ENCODE results near the gene PRKD3. TPM values are rescaled to one million over a fixed set of nuclear protein-coding genes. Genes with fewer than 3 reads are reported as not detected.

Gene PRKD3
- total and polyA plus RNA-seq, 2 of the 13 experiments (the other 11 are each of a cell fraction or from before 2014, with no cell fraction given): 11.6 to 38.4 TPM

GRCh38 chr2:37324536-37324785 lies 172 bp downstream of the PRKD3 start (continued):
- TF ChIP-seq, protein P1, sequence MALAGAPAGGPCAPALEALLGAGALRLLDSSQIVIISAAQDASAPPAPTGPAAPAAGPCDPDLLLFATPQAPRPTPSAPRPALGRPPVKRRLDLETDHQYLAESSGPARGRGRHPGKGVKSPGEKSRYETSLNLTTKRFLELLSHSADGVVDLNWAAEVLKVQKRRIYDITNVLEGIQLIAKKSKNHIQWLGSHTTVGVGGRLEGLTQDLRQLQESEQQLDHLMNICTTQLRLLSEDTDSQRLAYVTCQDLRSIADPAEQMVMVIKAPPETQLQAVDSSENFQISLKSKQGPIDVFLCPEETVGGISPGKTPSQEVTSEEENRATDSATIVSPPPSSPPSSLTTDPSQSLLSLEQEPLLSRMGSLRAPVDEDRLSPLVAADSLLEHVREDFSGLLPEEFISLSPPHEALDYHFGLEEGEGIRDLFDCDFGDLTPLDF (CRISPR knock-in tag; IDR thresholded peaks at IDR 0.05): 0 out of 2 replicates have a peak, but pooled peaks have one; percentile 17
- TF ChIP-seq SP5 (CRISPR knock-in tag; IDR thresholded peaks at IDR 0.05; ENCODE audit: borderline replicate concordance, low read depth) (peak; percentile 30; the same call in 1 of the 2 replicates), ETV6 (CRISPR knock-in tag; conservative IDR thresholded peaks at IDR 0.05) (no peak; the same call in 1 of the 2 replicates), ZNF451 (CRISPR knock-in tag; IDR thresholded peaks at IDR 0.05) (no peak), JUNB (CRISPR knock-in tag; IDR thresholded peaks at IDR 0.05; ENCODE audit: borderline replicate concordance) (no peak), IRF9 (CRISPR knock-in tag; IDR thresholded peaks at IDR 0.05; ENCODE audit: borderline replicate concordance) (0 out of 2 replicates have a peak, but pooled peaks have one; percentile 14), ATF7 (IDR thresholded peaks at IDR 0.05) (no peak), ATF7 (CRISPR knock-in tag; IDR thresholded peaks at IDR 0.05) (no peak), ZNF816 (CRISPR knock-in tag; IDR thresholded peaks at IDR 0.05; ENCODE audit: borderline replicate concordance) (no peak), ZNF660 (CRISPR knock-in tag; IDR thresholded peaks at IDR 0.05; ENCODE audit: borderline replicate concordance, low read depth) (no peak), HNF1B (CRISPR knock-in tag; IDR thresholded peaks at IDR 0.05) (no peak), ZBTB10 (CRISPR knock-in tag; IDR thresholded peaks at IDR 0.05; ENCODE audit: borderline replicate concordance) (no peak), KMT2B (CRISPR knock-in tag; IDR thresholded peaks at IDR 0.05) (peak; percentile 50; the same call in 1 of the 2 replicates), ARNTL (CRISPR knock-in tag; IDR thresholded peaks at IDR 0.05) (no peak), SAFB2 (CRISPR knock-in tag; IDR thresholded peaks at IDR 0.05; ENCODE audit: borderline replicate concordance, low read depth) (no peak)
- TF ChIP-seq, protein P2, sequence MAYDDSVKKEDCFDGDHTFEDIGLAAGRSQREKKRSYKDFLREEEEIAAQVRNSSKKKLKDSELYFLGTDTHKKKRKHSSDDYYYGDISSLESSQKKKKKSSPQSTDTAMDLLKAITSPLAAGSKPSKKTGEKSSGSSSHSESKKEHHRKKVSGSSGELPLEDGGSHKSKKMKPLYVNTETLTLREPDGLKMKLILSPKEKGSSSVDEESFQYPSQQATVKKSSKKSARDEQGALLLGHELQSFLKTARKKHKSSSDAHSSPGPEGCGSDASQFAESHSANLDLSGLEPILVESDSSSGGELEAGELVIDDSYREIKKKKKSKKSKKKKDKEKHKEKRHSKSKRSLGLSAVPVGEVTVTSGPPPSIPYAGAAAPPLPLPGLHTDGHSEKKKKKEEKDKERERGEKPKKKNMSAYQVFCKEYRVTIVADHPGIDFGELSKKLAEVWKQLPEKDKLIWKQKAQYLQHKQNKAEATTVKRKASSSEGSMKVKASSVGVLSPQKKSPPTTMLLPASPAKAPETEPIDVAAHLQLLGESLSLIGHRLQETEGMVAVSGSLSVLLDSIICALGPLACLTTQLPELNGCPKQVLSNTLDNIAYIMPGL (CRISPR knock-in tag; IDR thresholded peaks at IDR 0.05; ENCODE audit: borderline replicate concordance in 1 of 2, low read depth in 1 of 2): peak in 1 of 2 experiments; percentile 10; a peak in 1 of 4 replicates
- TF ChIP-seq, protein P3, sequence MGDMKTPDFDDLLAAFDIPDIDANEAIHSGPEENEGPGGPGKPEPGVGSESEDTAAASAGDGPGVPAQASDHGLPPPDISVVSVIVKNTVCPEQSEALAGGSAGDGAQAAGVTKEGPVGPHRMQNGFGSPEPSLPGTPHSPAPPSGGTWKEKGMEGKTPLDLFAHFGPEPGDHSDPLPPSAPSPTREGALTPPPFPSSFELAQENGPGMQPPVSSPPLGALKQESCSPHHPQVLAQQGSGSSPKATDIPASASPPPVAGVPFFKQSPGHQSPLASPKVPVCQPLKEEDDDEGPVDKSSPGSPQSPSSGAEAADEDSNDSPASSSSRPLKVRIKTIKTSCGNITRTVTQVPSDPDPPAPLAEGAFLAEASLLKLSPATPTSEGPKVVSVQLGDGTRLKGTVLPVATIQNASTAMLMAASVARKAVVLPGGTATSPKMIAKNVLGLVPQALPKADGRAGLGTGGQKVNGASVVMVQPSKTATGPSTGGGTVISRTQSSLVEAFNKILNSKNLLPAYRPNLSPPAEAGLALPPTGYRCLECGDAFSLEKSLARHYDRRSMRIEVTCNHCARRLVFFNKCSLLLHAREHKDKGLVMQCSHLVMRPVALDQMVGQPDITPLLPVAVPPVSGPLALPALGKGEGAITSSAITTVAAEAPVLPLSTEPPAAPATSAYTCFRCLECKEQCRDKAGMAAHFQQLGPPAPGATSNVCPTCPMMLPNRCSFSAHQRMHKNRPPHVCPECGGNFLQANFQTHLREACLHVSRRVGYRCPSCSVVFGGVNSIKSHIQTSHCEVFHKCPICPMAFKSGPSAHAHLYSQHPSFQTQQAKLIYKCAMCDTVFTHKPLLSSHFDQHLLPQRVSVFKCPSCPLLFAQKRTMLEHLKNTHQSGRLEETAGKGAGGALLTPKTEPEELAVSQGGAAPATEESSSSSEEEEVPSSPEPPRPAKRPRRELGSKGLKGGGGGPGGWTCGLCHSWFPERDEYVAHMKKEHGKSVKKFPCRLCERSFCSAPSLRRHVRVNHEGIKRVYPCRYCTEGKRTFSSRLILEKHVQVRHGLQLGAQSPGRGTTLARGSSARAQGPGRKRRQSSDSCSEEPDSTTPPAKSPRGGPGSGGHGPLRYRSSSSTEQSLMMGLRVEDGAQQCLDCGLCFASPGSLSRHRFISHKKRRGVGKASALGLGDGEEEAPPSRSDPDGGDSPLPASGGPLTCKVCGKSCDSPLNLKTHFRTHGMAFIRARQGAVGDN (CRISPR knock-in tag; IDR thresholded peaks at IDR 0.05): peak; percentile 81
